DOHH2 (cell line): Measurements from ENCODE around the gene TNRC6A.

ENCODE experiments used
- CTCF ChIP-seq: fragments of 200-600 bp; sonication (generic); IDR thresholded peaks from one replicate; pipeline ENCODE4 v1.5.1; 2014; ENCODE audit warnings: antibody characterized with exemption, mild to moderate bottlenecking, low read depth, low read length; ENCODE audit not compliant: poor library complexity, severe bottlenecking
- EZH2phosphoT487 ChIP-seq: fragments of 200-600 bp; sonication (generic); IDR thresholded peaks from 2 replicates; pipeline ENCODE4 v1.6.1; 2017; ENCODE audit warnings: borderline replicate concordance, mild to moderate bottlenecking, antibody characterized with exemption, low read length, moderate library complexity, mixed read lengths

DNA sequence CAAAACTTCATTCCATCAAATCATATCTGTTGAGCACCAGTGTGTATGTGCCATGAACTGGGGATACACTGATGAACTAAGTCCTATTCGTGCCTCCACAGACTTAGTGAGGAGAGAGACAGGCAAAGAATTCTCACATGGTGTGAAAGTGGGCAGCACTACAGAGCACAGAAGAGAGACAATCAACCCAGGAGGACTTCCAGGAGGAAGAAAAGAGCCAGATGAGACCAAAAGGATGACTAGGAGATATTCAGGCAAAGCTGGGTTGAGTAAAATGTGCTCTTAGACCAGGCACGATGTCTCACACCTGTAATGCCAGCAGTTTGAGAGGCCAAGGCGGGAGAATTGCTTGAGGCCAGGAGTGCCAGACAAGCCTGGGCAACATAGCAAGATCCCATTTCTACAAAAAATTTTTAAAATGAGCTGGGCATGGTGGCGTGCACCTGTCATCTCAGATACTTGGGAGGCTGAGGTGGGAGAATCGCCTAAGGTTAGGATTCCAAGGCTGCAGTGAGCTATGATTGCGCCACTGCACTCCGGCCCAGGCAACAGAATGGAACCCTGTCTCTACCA, 30.2 kb upstream of the TNRC6A start:
- TF ChIP-seq CTCF: no peak
- TF ChIP-seq EZH2phosphoT487: no peak
